SIG-M5 treated with dmso at 0.1 percent for 504 hours (cell line): ENCODE results near the gene RGL3.
"Not testable (repeated sequence)": the region's sequence is repeated elsewhere in the genome, so short reads cannot be mapped to it uniquely, and the experiment has no call there.

Experiments
- DNase-seq: peaks from one replicate; lab custom pipeline; 2025; ENCODE audit not compliant: unreplicated experiment; lab: John Stamatoyannopoulos, UW

Gene RGL3

DNA sequence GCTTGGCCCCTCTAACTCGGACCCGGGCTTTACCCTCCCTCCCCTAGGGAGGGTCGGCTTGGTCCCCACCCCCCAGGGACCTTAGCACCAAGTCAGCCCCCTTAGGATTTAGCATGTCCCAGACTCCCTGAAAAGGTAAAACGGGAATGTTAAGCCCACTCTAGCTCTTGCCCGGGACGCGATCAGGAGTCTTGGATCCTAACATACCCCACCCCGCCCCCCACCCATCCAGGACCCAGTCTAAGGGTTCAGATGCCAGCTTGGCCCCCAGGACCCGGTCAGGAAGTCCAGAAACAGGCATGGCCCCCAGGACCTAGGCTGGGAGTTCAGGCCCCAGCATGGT lies 35.4 kb downstream of the RGL3 start:
- no peak for DNase-seq

DNA sequence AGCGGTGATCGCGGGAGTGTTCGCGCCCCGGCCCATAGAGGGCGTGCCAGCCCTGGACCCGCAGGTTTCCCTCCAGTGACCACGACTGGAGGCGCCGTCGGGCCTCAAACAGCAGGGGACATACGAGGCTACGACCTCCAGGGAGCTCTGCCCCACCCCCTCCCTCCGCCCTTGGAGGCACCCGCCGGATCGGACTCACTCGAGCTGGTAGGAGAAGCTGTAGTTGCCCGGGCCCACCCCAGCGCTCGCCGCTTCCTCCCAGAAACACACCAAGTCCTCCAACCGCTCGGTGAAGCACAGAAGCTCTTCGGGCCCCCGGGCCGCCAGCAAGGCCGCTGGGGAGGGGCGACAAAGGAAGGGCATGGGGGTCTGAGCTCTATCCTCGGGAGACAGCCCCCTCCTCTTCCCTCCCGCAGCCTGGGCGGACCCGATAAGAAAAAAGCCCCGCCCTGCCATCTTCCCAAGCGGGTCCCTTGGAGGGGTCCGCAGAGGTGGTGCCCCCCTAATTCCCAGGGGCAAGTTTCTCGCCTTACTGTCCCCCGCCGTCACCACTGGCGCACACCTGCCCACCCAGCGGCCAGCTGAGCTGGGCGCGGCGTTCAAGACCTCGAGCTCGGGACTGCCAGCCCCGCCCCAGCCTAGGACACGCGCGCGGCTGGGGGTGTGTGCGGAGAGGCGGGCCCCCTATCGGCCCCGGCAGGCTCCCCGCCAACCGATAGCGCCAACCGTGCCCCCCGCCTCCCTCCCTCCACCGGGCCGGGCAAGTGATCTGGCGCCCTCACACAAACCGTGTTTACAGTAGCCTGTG lies 36.0 kb downstream of the RGL3 start:
- DNase-seq: peak; percentile 33

DNA sequence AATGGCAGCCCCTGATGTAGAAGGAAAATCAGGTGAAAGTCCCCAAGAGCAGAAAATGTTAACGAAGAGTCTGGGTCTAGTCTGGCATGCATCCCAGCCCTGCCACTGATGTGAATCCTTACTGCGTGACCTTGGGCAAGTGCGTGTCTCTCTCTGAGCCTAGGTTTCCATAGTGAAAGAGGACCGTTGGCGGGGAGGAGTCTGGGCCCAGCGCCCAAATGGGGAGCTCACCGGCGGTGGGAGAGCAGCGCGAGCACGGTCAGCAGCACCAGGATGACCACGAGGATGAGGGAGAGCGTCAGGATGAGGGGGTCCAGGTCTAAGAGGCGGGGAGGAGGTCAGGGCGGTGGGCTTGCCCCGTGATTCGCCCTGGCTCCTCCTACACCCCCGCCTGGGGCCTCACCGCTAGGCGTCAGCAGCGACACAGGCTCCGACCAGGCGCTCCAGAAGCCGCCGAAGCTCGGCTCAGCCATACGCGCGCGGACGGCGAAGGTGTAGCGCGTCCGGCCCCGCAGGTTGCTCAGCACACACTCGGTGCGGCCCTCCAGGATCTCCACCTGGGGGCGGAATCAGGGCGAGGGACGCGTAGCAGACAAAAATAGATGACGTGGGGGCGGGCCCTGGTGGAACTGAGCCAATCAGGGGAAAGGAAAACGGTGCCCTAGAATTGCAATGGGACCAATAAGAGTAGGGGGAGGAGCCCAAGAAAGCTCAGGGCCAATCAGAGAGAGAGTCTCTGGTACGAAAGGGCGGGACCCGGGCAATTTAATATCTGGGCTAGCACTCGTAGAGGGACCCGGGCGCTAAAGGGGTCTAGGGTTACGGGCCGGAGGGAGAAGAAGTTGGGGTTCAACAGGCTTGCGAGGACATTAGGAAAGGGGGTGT lies 38.2 kb downstream of the RGL3 start:
- DNase-seq: peak; percentile 99

DNA sequence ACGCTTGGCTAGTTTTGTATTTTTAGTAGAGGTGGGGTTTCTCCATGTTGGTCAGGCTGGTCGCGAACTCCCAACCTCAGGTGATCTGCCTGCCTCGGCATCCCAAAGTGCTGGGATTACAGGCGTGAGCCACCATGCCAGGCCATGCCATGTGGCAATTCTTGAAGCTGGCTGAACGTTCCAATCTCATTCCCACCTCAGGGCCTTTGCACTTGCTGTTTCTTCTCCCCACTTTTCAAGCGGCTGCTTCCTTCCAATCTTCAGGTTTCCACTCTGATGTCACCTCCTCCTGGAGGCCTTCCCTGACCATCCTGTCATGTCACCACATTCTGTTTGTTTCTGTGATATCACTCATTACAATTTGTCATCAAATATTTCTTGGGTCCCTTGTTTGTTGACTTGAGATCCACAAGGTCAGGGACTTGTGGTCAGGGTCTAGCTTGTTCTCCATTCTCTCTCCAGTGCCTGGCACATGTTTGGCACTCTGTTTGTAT lies 39.2 kb downstream of the RGL3 start:
- DNase-seq: no peak

DNA sequence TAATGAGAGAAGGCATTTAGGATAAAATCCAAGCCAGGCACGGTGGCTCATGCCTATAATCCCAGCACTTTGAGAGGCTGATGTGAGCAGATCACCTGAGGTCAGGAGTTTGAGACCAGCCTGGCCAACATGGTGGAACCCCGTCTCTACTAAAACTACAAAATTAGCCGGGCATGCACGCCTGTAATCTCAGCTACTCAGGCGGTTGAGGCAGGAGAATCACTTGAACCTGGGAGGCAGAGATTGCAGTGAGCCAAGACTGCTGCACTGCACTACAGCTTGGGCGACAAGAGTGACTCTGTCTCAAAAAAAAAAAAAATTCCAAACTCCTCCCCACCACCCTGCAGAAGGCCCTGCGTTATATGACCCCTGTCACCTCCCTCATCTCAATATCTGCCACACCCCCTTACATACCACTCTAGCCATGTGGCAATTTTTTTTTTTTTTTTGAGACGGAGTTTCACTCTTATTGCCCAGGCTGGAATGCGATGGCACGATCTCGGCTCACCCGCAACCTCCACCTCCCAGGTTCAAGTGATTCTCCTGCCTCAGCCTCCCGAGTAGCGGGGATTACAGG lies 39.8 kb downstream of the RGL3 start:
- not testable (repeated sequence) for DNase-seq

DNA sequence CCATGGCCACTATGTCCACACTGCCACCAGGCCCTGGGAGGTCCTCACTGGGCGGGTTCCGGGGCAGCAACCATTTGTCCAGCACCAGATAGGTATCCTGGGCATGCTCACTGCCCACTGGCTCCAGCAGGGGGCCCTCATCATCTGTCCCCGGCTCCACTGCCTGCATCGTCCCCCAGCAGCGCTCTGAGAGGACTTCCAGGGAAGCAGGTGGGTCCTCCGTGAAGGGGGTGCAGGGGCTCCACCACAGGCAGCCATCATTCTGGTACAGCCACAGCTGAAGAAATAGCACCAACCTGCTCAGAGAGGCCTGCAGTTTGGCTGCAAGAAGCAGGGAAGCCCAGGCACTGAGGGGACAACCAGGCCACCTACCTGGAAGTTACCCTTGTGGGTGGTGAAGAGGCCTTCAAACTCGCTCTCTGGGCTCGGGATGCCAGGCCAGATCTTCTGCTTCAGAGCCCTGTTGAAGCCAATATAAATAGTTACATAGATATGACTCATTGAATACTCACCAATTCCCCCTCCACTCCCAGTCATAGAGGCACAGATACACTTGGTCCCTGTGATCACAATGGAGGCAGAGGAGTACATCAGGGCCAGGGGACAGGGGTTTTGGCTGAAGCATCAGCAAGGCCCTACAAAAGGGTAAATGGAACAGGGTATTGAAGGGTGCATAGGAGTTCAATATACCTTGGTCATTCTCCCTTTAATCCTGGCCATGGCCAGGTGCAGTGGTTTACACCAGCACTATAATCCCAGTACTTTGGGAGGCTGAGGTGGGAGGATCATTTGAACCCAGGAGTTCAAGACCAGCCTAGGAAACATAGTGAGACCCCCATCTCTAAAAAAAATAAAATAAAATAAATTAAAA lies 40.6 kb downstream of the RGL3 start:
- DNase-seq: peak; percentile 23

DNA sequence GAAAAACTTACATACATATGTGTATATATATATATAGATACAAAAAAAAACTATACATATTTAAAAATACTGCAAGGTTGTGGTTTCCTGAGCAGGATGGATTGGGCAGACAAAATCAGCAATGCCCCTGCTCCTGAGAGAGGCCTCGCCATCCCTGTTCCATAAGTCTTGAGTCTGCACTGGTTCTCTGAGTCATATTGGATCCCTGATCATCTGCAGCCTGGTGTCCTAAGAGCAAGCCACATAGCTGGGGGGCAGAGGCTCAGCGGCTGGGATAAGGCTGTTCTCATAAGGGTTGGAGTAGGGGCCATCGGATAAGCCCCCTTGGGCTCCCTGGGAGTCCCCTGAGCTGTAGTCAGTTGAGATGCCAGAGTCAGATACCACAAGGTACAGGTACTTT lies 41.4 kb downstream of the RGL3 start:
- no peak for DNase-seq

DNA sequence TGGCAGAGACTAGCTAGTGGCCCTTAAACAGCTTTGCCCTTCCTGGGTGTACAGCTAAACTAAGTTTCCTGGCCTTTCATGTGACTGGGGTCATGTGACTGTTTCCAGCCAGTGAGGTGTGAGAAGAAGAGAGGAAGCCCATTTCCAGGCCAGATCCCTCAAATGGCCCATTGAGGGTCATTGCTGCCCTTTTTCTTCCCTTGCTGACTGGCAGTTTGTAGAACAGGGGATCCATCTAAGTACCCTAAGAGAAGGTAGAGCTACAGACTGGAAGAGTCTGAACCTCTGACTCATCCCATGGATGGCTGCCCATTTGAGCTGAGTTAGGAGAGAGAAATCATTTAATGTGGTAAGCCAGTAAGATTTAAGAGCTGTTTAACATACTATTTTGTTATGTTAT lies 41.9 kb downstream of the RGL3 start:
- peak; percentile 29 for DNase-seq

DNA sequence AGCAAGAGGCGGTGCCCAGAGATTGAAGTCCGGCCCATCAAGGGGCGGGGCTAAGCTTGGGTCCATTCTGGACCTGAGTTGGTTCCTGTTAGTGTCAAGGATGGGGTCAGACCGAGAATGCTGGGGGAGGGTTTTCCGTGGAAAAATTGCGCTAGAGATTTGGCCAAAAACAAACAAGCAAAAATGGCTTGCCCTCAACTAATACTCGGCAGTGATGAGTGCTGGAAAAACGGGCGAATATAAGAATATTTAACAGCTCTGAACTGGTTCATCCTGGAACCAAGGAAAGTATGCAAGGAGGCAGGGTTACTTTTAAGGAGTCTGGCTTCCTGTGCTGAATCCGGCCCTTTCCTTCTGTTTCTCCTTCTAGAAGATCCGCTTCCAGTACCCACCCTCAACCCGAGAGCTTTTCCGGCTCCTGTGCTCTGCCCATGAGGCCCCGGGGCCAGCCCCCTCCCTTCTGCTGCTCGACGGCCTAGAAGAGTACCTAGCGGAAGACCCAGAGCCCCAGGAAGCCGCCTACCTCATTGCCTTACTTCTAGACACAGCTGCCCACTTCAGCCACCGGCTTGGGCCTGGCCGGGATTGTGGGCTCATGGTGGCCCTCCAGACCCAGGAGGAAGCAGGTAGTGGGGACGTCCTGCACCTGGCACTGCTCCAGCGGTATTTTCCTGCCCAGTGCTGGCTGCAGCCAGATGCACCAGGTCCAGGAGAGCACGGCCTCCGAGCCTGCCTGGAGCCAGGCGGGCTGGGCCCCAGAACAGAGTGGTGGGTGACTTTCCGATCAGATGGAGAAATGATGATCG lies 43.8 kb downstream of the RGL3 start:
- peak; percentile 71 for DNase-seq

DNA sequence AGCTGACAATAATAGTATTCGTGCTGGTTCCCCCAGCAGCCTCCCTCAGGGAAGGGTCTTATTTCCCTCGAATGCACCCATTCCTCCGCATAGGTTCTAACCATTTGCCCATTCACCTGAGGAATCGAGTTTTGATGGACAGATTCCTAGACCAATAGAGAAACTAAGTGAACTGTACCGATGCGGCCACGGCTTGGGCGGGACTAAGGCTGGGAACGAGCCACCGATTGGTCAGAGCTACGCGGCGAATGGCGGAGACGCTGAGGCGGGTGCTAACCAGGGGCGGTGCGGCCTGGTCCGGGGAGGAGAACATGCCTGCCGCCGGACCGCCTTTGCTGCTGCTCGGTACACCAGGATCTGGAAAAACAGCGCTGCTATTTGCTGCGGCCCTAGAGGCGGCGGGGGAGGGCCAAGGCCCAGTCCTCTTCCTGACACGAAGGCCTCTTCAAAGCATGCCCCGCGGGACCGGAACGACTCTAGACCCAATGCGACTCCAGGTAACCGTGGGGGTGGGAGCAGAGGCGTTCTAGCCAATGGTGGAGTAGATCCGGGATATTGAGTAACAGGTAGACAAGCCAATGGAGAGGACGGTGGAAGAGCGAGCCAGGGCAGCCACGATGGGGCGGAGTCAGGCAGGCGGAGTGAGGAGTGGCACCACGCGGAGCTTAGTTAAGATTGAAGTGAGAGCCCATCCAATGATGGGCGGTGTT lies 44.5 kb downstream of the RGL3 start, which contains the start of gene SWSAP1:
TSS of gene SWSAP1 (plus strand) at position 234 of the 710 bp plus-strand sequence. CDS start at position 249, 15 bp downstream.
- peak; percentile 99 for DNase-seq

DNA sequence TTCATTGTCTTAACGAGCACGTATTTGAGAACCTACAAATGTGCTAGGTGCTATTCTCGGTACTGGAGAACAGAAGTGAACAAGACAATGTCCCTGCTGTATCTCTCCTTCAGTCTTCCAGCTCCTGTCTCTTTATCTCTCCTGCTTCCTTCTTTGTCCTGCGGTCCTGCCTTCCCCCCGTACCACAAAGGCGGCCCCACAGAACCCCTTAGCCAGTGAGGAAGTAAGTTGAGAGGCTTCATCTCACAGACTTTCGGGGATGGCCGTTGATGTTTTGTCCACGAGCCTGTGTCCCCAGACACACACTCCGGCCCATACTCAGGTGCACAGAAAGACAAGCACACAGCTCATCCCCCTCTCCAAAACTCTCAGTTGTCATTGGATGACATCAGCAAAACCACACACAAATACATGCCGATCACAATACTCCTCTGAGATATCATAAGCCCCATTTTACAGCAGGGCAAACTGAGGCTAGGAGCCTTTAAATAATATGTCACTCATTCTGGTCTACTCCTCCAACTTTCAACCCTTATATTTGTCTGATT lies 45.2 kb downstream of the RGL3 start:
- DNase-seq: peak; percentile 53

DNA sequence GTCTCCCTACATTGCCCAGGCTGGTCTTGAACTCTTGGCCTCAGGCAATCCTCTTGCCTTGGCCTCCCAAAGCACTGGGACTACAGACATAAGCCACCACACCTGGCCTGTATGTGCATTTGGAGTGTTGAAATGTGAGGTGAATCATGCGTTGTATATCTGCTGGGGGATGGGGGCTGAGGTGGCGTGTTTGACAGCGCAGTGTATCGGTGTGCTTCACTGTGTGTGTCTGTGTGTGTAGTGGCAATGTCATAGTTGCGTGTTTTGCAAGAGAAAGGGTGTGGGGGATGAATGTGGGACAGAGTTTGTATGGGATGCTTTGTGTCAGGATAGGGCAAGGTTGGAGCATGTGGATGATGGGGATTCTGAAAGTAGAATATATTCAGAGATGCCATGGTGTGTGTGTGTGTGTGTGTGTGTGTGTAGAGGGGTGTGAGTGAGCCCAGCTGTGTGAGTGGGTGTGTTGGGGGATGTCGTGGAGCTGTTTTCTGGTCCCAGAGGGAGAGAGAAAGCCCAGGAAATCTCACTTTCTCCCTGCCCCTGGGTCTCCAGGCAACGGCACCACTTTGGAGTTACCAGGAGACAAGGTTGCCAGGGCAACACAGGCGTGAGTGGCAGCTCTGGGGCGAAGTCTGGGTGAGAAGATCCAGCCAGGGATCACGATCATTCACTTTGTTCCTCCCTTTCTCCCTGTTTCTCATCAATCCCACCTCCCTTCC lies 45.8 kb downstream of the RGL3 start:
- no peak for DNase-seq

DNA sequence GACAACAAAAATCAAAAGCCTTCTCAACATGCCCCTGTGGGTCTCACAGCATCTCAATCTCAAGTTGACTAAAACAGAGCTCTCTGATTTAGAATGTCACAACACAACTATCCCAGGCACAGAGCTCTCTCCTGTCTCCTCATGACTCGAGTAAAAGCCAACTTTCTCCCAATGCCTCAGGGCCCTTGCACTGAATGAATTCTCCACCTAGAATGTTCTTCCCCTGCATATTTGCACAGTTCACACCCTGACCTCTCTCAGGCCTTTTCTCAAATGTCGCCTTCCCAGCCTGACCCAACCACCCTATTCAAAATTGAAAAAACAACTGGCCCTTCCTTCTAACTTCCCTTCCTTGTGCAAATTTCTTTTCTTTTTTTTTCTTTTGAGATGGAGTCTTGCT lies 48.4 kb downstream of the RGL3 start:
- no peak for DNase-seq

DNA sequence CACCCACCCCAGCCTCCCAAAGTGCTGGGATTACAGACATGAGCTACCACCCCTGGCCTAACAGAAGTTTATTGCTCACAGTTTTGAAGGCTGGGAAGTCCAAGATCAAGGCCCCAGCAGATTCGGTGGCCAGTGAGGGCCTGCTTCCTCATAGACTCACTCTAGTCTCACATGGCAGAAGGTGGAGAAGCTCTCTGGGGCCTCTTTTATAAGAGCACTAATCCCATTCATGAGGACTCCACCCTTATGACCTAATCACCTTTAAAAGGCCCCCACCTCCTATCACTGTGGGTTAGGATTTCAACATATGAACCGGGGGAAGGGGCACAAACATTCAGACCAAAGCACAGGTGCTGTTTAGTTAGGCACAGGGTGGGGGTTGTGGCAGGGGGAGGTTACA lies 51.6 kb downstream of the RGL3 start:
- DNase-seq: no peak

DNA sequence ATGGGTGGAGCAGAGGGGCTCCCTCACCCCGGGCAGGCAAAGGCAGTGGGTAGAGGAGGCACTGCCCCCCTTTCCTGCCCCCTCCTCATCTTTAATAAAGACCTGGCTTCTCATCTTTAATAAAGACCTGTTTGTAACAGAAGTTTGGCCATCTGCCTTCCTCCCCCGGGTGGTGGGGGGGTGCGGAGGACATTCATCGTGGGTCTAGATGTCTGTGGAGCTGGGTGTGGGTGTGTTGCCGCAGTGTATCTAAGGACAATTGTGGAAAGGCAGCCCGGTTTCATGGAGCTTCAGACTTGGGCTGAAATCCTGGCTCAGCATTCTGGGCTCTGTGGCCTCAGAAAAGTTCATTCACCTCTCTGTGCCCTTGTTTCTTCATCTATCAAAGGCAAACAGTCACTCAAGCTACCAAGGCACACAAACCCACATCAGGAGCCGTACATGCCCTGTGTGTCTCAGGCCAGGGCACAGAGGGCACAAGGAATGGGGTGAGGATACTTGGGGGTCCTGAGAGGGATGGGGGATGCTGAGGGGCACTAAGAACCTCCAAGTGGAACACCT lies 53.5 kb downstream of the RGL3 start:
- DNase-seq: no peak

DNA sequence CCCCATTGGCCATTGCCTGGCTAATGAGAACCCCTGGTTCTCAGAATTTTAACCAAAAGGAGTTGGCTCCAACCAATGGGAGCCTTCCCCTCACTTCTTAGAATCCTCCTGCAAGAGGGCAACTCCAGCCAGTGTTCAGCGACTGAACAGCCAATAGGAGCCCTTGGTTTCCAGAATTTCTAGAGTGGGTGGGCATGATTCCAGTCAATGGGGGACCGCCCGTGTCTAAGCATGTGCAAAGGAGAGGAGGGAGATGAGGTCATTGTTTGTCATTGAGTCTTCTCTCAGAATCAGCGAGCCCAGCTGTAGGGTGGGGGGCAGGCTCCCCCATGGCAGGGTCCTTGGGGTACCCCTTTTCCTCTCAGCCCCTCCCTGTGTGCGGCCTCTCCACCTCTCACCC lies 54.2 kb downstream of the RGL3 start:
- DNase-seq: no peak

DNA sequence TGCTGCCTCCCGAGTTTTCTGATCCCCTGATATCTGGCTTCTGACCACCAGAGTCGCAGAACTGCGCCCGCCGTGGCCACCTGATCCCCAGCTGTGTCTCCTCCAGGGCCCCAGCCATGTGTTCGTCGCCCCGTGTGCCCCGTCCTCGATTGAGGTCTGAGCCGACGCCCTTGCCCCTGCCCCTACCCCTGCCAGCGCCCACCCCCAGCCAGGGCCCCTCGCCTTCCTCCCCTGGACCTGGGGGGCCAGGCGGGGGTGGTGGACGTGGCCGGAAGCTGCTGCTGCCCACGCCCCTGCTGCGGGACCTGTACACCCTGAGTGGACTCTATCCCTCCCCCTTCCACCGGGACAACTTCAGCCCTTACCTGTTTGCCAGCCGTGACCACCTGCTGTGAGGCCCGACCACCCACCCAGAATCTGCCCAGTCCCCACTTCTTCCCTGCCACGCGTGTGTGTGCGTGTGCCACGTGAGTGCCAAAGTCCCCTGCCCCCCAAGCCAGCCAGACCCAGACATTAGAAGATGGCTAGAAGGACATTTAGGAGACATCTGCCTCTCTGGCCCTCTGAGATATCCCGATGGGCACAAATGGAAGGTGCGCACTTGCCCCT lies 54.7 kb downstream of the RGL3 start:
- DNase-seq: no peak

DNA sequence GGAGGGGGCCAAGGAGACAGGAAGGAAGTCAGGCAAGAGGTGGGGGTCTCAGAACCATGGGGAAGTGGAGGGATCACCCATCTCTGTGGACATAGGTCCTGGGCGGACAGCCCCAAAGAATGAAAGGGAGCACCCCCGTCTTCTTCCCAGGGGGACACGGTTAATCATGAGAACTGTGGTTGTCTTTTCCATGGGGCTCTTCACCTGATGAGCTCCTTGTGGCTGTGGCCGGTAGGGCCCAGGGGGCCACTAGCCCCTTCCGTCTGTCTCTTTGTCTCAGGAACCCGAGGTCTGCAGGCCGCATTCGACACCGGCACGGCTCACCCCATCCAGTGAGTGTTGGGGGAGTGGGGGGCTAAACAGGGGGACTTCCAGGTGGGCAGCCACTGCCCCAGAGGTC lies 55.2 kb downstream of the RGL3 start:
- no peak for DNase-seq
